ENCODE measurements around the gene MTUS2. TPM values are rescaled to one million over a fixed set of nuclear protein-coding genes. Genes with fewer than 3 reads are reported as not detected.

Gene MTUS2
- total and polyA plus RNA-seq, 7 experiments from 2014 or later = 0.05 to 0.83 TPM; not detected in 5

GRCh38 chr13:29284726-29285125 lies 464.6 kb downstream of the MTUS2 start:
- Histone ChIP-seq H3K36me3 (ENCODE audit: control insufficient read depth in 2 of 3, insufficient read depth in 3 of 3, low read length in 3 of 3) (no peaks in the 10 kb centered on the region), H3K27me3 (ENCODE audit: control insufficient read depth in 2 of 2, insufficient read depth in 2 of 2, low read length in 2 of 2) (no peaks in the 10 kb centered on the region), H3K4me3 (ENCODE audit: low read length) (no peak overlapping the region), H3K27ac (ENCODE audit: low read depth, low read length) (no peak overlapping the region), H3K4me1 (ENCODE audit: control insufficient read depth in 2 of 2, insufficient read depth in 2 of 2, low read length in 2 of 2) (no peaks in the 10 kb centered on the region), H3K9me3 (ENCODE audit: control insufficient read depth in 2 of 3, low read length in 3 of 3) (no peaks in the 10 kb centered on the region)
- H3K27ac Mint-ChIP-seq = no peak overlapping the region
- intact Hi-C loops (cut with micrococcal nuclease) = no loop called here
- peaks cover 0 to 20% (median 6%) of the 10 kb centered on the region in 5 donors for H3K27me3 Mint-ChIP-seq
- H3K36me3 Mint-ChIP-seq = no peaks in the 10 kb centered on the region
- CTCF ChIA-PET = no interaction called here
- ATAC-seq (no peak), DNase-seq (no peak)
- no peak overlapping the region for H3K4me3 Mint-ChIP-seq
- POLR2A ChIA-PET = no interaction called here
- H3K4me1 Mint-ChIP-seq = no peaks in the 10 kb centered on the region
- peaks cover 0 to 4% (median 0%) of the 10 kb centered on the region in 11 donors for H3K9me3 Mint-ChIP-seq

- DNase-seq (no peak), ATAC-seq (no peak)
- Histone ChIP-seq H3K4me3 (ENCODE audit: low read length) (no peak overlapping the region), H3K36me3 (ENCODE audit: control insufficient read depth in 2 of 3, insufficient read depth in 3 of 3, low read length in 3 of 3) (no peaks in the 10 kb centered on the region), H3K27me3 (ENCODE audit: control insufficient read depth in 2 of 2, insufficient read depth in 2 of 2, low read length in 2 of 2) (no peaks in the 10 kb centered on the region), H3K4me1 (ENCODE audit: control insufficient read depth in 2 of 2, insufficient read depth in 2 of 2, low read length in 2 of 2) (no peaks in the 10 kb centered on the region), H3K9me3 (ENCODE audit: control insufficient read depth in 2 of 3, low read length in 3 of 3) (no peaks in the 10 kb centered on the region), H3K27ac (ENCODE audit: low read depth, low read length) (no peak overlapping the region)
- peaks cover 0 to 4% (median 0%) of the 10 kb centered on the region in 11 donors for H3K9me3 Mint-ChIP-seq
- intact Hi-C loops (cut with micrococcal nuclease) = no loop called here
- ChIA-PET POLR2A (no interaction called here), CTCF (no interaction called here)
- no peak overlapping the region for H3K27ac Mint-ChIP-seq
- H3K4me1 Mint-ChIP-seq = no peaks in the 10 kb centered on the region
- H3K27me3 Mint-ChIP-seq = peaks cover 0 to 12% (median 10%) of the 10 kb centered on the region in 5 donors
- H3K4me3 Mint-ChIP-seq = no peak overlapping the region
- no peaks in the 10 kb centered on the region for H3K36me3 Mint-ChIP-seq
Observed at GRCh38 chr13:29287237-29287636, 467.1 kb downstream of the MTUS2 start.

GRCh38 chr13:29292045-29292444 lies 471.9 kb downstream of the MTUS2 start:
- intact Hi-C loops (cut with micrococcal nuclease) = no loop called here
- peaks cover 0 to 16% (median 11%) of the 10 kb centered on the region in 5 donors for H3K27me3 Mint-ChIP-seq

GRCh38 chr13:29294821-29295220 lies 474.7 kb downstream of the MTUS2 start:
- intact Hi-C loops (cut with micrococcal nuclease) = no loop called here
- H3K27ac ChIP-seq (ENCODE audit: low read depth, low read length) = no peak overlapping the region
- no peak overlapping the region for H3K4me3 ChIP-seq (ENCODE audit: low read length)
- no peaks in the 10 kb centered on the region for H3K9me3 ChIP-seq (ENCODE audit: control insufficient read depth in 2 of 3, low read length in 3 of 3)
- H3K36me3 Mint-ChIP-seq = peaks cover 0 to 3% (median 0%) of the 10 kb centered on the region in 5 donors
- ChIA-PET CTCF (no interaction called here), POLR2A (no interaction called here)
- DNase-seq = no peak
- H3K27ac Mint-ChIP-seq = no peak overlapping the region
- ATAC-seq = no peak
- no peak overlapping the region for H3K4me3 Mint-ChIP-seq
- H3K36me3 ChIP-seq (ENCODE audit: control insufficient read depth in 2 of 3, insufficient read depth in 3 of 3, low read length in 3 of 3) = no peaks in the 10 kb centered on the region
- H3K9me3 Mint-ChIP-seq = peaks cover 0 to 11% (median 4%) of the 10 kb centered on the region in 11 donors
- H3K4me1 Mint-ChIP-seq = no peaks in the 10 kb centered on the region
- no peaks in the 10 kb centered on the region for H3K4me1 ChIP-seq (ENCODE audit: control insufficient read depth in 2 of 2, insufficient read depth in 2 of 2, low read length in 2 of 2)
- H3K27me3 Mint-ChIP-seq = peaks cover 0 to 27% (median 21%) of the 10 kb centered on the region in 5 donors
- no peaks in the 10 kb centered on the region for H3K27me3 ChIP-seq (ENCODE audit: control insufficient read depth in 2 of 2, insufficient read depth in 2 of 2, low read length in 2 of 2)

More at GRCh38 chr13:29292045-29292444, 471.9 kb downstream of the MTUS2 start:
- ATAC-seq = no peak
- H3K9me3 ChIP-seq (ENCODE audit: control insufficient read depth in 2 of 3, low read length in 3 of 3) = no peaks in the 10 kb centered on the region
- no peaks in the 10 kb centered on the region for H3K36me3 Mint-ChIP-seq
- H3K27me3 ChIP-seq (ENCODE audit: control insufficient read depth in 2 of 2, insufficient read depth in 2 of 2, low read length in 2 of 2) = no peaks in the 10 kb centered on the region
- H3K27ac Mint-ChIP-seq = no peak overlapping the region
- ChIA-PET CTCF (interaction anchor here (0.6 to 0.8 kb wide), 2 partner anchors 10 to 20 kb away, joined by 3 read pairs; no protein-coding TSS in a partner anchor), POLR2A (interaction anchor here (0.6 kb wide), 1 partner anchor 437 kb away, joined by 4 read pairs; no protein-coding TSS in a partner anchor)
- H3K9me3 Mint-ChIP-seq = peaks cover 0 to 11% (median 4%) of the 10 kb centered on the region in 11 donors
- H3K4me3 Mint-ChIP-seq = no peak overlapping the region
- H3K4me1 Mint-ChIP-seq = no peaks in the 10 kb centered on the region
- H3K27ac ChIP-seq (ENCODE audit: low read depth, low read length) = no peak overlapping the region
- H3K4me3 ChIP-seq (ENCODE audit: low read length) = no peak overlapping the region
- DNase-seq = no peak
- H3K36me3 ChIP-seq (ENCODE audit: control insufficient read depth in 2 of 3, insufficient read depth in 3 of 3, low read length in 3 of 3) = no peaks in the 10 kb centered on the region
- no peaks in the 10 kb centered on the region for H3K4me1 ChIP-seq (ENCODE audit: control insufficient read depth in 2 of 2, insufficient read depth in 2 of 2, low read length in 2 of 2)

- ATAC-seq (no peak), DNase-seq (no peak)
- POLR2A ChIA-PET = no interaction called here
- peaks cover 0 to 20% (median 0%) of the 10 kb centered on the region in 5 donors for H3K36me3 Mint-ChIP-seq
- H3K27ac Mint-ChIP-seq = no peak overlapping the region
- no peak overlapping the region for H3K27ac ChIP-seq (ENCODE audit: low read depth, low read length)
- H3K4me1 ChIP-seq (ENCODE audit: control insufficient read depth in 2 of 2, insufficient read depth in 2 of 2, low read length in 2 of 2) = no peaks in the 10 kb centered on the region
- H3K9me3 Mint-ChIP-seq = peaks cover 11 to 41% (median 26%) of the 10 kb centered on the region in 11 donors
- intact Hi-C loops (cut with micrococcal nuclease) = no loop called here
- H3K36me3 ChIP-seq (ENCODE audit: control insufficient read depth in 2 of 3, insufficient read depth in 3 of 3, low read length in 3 of 3) = no peaks in the 10 kb centered on the region
- H3K4me3 Mint-ChIP-seq = no peak overlapping the region
- peaks cover 0 to 32% (median 16%) of the 10 kb centered on the region in 5 donors for H3K27me3 Mint-ChIP-seq
- H3K27me3 ChIP-seq (ENCODE audit: control insufficient read depth in 2 of 2, insufficient read depth in 2 of 2, low read length in 2 of 2) = no peaks in the 10 kb centered on the region
- peaks cover 0 to 15% (median 0%) of the 10 kb centered on the region in 3 experiments for H3K9me3 ChIP-seq (ENCODE audit: control insufficient read depth in 2 of 3, low read length in 3 of 3)
- CTCF ChIA-PET = interaction anchor here (0.7 kb wide), 1 partner anchor 9 kb away, joined by 3 read pairs; no protein-coding TSS in a partner anchor
- H3K4me3 ChIP-seq (ENCODE audit: low read length) = no peak overlapping the region
- no peaks in the 10 kb centered on the region for H3K4me1 Mint-ChIP-seq
Observed at GRCh38 chr13:29301027-29301426, 480.9 kb downstream of the MTUS2 start.

- peaks cover 9 to 64% (median 31%) of the 10 kb centered on the region in 11 donors for H3K9me3 Mint-ChIP-seq
- POLR2A ChIA-PET = interaction anchor here (0.6 kb wide), 1 partner anchor 13 kb away, joined by 4 read pairs; no protein-coding TSS in a partner anchor
- no peak for ATAC-seq
Observed at GRCh38 chr13:29304148-29304547, 484.0 kb downstream of the MTUS2 start.

GRCh38 chr13:29310806-29311205 lies 490.7 kb downstream of the MTUS2 start:
- Histone ChIP-seq H3K4me3 (ENCODE audit: low read length) (no peak overlapping the region), H3K4me1 (ENCODE audit: control insufficient read depth in 2 of 2, insufficient read depth in 2 of 2, low read length in 2 of 2) (no peaks in the 10 kb centered on the region), H3K36me3 (ENCODE audit: control insufficient read depth in 2 of 3, insufficient read depth in 3 of 3, low read length in 3 of 3) (no peaks in the 10 kb centered on the region), H3K27me3 (ENCODE audit: control insufficient read depth in 2 of 2, insufficient read depth in 2 of 2, low read length in 2 of 2) (no peaks in the 10 kb centered on the region), H3K27ac (ENCODE audit: low read depth, low read length) (no peak overlapping the region), H3K9me3 (ENCODE audit: control insufficient read depth in 2 of 3, low read length in 3 of 3) (no peaks in the 10 kb centered on the region)
- ChIA-PET POLR2A (no interaction called here), CTCF (no interaction called here)
- H3K27ac Mint-ChIP-seq = no peak overlapping the region
- H3K4me3 Mint-ChIP-seq = no peak overlapping the region
- peaks cover 0 to 25% (median 6%) of the 10 kb centered on the region in 11 donors for H3K9me3 Mint-ChIP-seq
- peaks cover 0 to 10% (median 3%) of the 10 kb centered on the region in 5 donors for H3K27me3 Mint-ChIP-seq
- DNase-seq (no peak), ATAC-seq (no peak)
- intact Hi-C loops (cut with micrococcal nuclease) = no loop called here
- peaks cover 0 to 4% (median 0%) of the 10 kb centered on the region in 5 donors for H3K36me3 Mint-ChIP-seq
- H3K4me1 Mint-ChIP-seq = no peaks in the 10 kb centered on the region

More at GRCh38 chr13:29304148-29304547, 484.0 kb downstream of the MTUS2 start:
- CTCF ChIA-PET = no interaction called here
- Histone ChIP-seq H3K4me3 (ENCODE audit: low read length) (no peak overlapping the region), H3K4me1 (ENCODE audit: control insufficient read depth in 2 of 2, insufficient read depth in 2 of 2, low read length in 2 of 2) (no peaks in the 10 kb centered on the region), H3K9me3 (ENCODE audit: control insufficient read depth in 2 of 3, low read length in 3 of 3) (peaks cover 0 to 15% (median 0%) of the 10 kb centered on the region in 3 experiments), H3K27me3 (ENCODE audit: control insufficient read depth in 2 of 2, insufficient read depth in 2 of 2, low read length in 2 of 2) (no peaks in the 10 kb centered on the region), H3K36me3 (ENCODE audit: control insufficient read depth in 2 of 3, insufficient read depth in 3 of 3, low read length in 3 of 3) (no peaks in the 10 kb centered on the region), H3K27ac (ENCODE audit: low read depth, low read length) (no peak overlapping the region)
- no peak for DNase-seq
- no peak overlapping the region for H3K4me3 Mint-ChIP-seq
- intact Hi-C loops (cut with micrococcal nuclease) = no loop called here
- peaks cover 0 to 21% (median 0%) of the 10 kb centered on the region in 5 donors for H3K36me3 Mint-ChIP-seq
- no peak overlapping the region for H3K27ac Mint-ChIP-seq
- H3K27me3 Mint-ChIP-seq = peaks cover 0 to 22% (median 7%) of the 10 kb centered on the region in 5 donors
- H3K4me1 Mint-ChIP-seq = no peaks in the 10 kb centered on the region
